Spleen (tissue), 13 donors: ENCODE measurements around the gene NAALADL2. TPM values are rescaled to one million over a fixed set of nuclear protein-coding genes. Genes with fewer than 3 reads are reported as not detected.

Experiments
- DNase-seq: peaks from one replicate; pipeline ENCODE4 v3.0.0-alpha.2; 2020
- H3K27ac ChIP-seq, 8 donors: fragments of 200-600 bp; sonication (generic) in 7 of 8; 1 replicate in 4 of 8; 2 replicates in 4 of 8; pipeline versions ENCODE4 v1.5.0 to v1.8.0; 2016 to 2021; ENCODE audit warnings: inconsistent platforms in 4 of 8, mild to moderate bottlenecking in 4 of 8, moderate library complexity in 1 of 8
- H3K27me3 ChIP-seq, 7 donors: fragments of 200-600 bp; sonication (generic) in 6 of 7; replicated peaks in 1 of 7; 1 replicate in 4 of 7; 2 replicates in 3 of 7; pipeline versions ENCODE4 v1.5.0 to v1.8.0; 2016 to 2021; ENCODE audit warnings: inconsistent platforms in 3 of 7, mild to moderate bottlenecking in 1 of 7
- H3K36me3 ChIP-seq, 6 donors: fragments of 200-600 bp; sonication (generic) in 5 of 6; 1 replicate in 4 of 6; 2 replicates in 2 of 6; pipeline versions ENCODE4 v1.5.0 to v1.8.0; 2016 to 2021; ENCODE audit warnings: inconsistent platforms in 2 of 6
- H3K4me1 ChIP-seq, 6 donors: fragments of 200-600 bp; sonication (generic) in 5 of 6; 1 replicate in 3 of 6; 2 replicates in 3 of 6; pipeline versions ENCODE4 v1.5.0 to v1.8.0; 2016 to 2021; ENCODE audit warnings: inconsistent platforms in 3 of 6
- H3K4me3 ChIP-seq, 8 donors: fragments of 200-600 bp; sonication (generic) in 7 of 8; 1 replicate in 4 of 8; 2 replicates in 4 of 8; pipeline versions ENCODE4 v1.5.0 to v1.8.0; 2016 to 2021; ENCODE audit warnings: inconsistent platforms in 4 of 8, mild to moderate bottlenecking in 4 of 8, moderate library complexity in 2 of 8
- H3K9me3 ChIP-seq, 8 donors: fragments of 200-600 bp; sonication (generic) in 7 of 8; 1 replicate in 4 of 8; 2 replicates in 4 of 8; pipeline versions ENCODE4 v1.5.0 to v1.8.0; 2016 to 2021; ENCODE audit warnings: inconsistent platforms in 4 of 8
- CTCF ChIP-seq, 11 experiments: fragments of 200-600 bp in 7 of 11; fragments of 450-650 bp in 4 of 11; sonication (generic) in 4 of 11; IDR thresholded peaks in 8 of 11; conservative IDR thresholded peaks in 3 of 11; 1 replicate in 7 of 11; 2 replicates in 4 of 11; pipeline versions ENCODE4 v1.4.0 to v1.8.0; 2016 to 2021; ENCODE audit warnings: antibody characterized with exemption in 11 of 11, inconsistent platforms in 4 of 11, mild to moderate bottlenecking in 1 of 11
- POLR2A ChIP-seq, 3 donors: fragments of 450-650 bp; IDR thresholded peaks; one replicate each; pipeline ENCODE4 v1.5.1; 2017; ENCODE audit warnings: antibody characterized with exemption in 3 of 3, mild to moderate bottlenecking in 1 of 3
- POLR2AphosphoS5 ChIP-seq, 3 donors: sonication (generic); formaldehyde crosslinking; IDR thresholded peaks; one replicate each; pipeline ENCODE4 v1.5.1; 2017; ENCODE audit warnings: antibody characterized with exemption in 3 of 3
- WGBS, 5 donors: extraction: QIAGEN DNeasy Blood & Tissue Kit in 3 of 5; methylation state at CpG; one replicate each; pipeline versions ENCODE4 v1.1.5 to v1.1.7; 2013 to 2018; 5-methylcytosine and 5-hydroxymethylcytosine counted together
- intact Hi-C: fragments of 100-400 bp; cut with DNase I; formaldehyde crosslinking; loops from one replicate; pipeline ENCODE4 v1.15.0; 2023; ENCODE audit warnings: low total_unique reads
- long read RNA-seq, 2 donors: transcript quantifications; one replicate each; lab custom pipeline, GENCODE V29; 2026
- polyA plus RNA-seq, 3 donors: library from polyadenylated mRNA; stranded (reverse); fragments of 200-250 nt; gene quantifications; one replicate each; pipeline ENCODE4 v1.2.1, GENCODE V29; 2013
- total RNA-seq, 7 donors: library from RNA; depleted of rRNA in 3 of 7; stranded (reverse); fragments of >200 nt in 3 of 7; fragmentation: NEBNext Ultra II Directional in 4 of 7; extraction: Animal tissue kit (Norgen Biotek cat#: 25700) in 4 of 7; gene quantifications; one replicate each; pipeline versions ENCODE4 v1.1.0 to v1.2.1, GENCODE V29; 2016 to 2021
- donor health status: healthy with polysubstance abuse.
- donor health status: DM: no; HTN: no; CAD: no; lungs with moderate emphysema.
- donor health status: DM: no; HTN: no; CAD: no.
- donor health status: Bipolar disorder and iron deficiency.
- donor health status: healthy.
- donor health status: DM: no; HTN: no; CAD: no.
- donor health status: DM: yes; HTN: yes; CAD: no.

NAALADL2 gene
- total RNA-seq (10 to 100 TPM in 3 of 7 donors, 1 to 10 TPM in 4; 3.5 to 14.4 (median 9.6) TPM), polyA plus RNA-seq (under 1 TPM; 0.09 to 0.38 (median 0.15) TPM)
- long read RNA-seq, donor 1 = 0 reads
- long read RNA-seq, donor 2 = 0 reads

- Histone ChIP-seq H3K4me1 (no peaks in the 10 kb centered on the region), H3K4me3 (no peak within 1 kb of the TSS), H3K27me3 (no peaks in the 10 kb centered on the region), H3K9me3 (peaks cover 0 to 3% (median 0%) of the 10 kb centered on the region in 8 donors), H3K36me3 (no peaks in the 10 kb centered on the region), H3K27ac (no peak within 1 kb of the TSS)
- TF ChIP-seq POLR2AphosphoS5 (IDR thresholded peaks at IDR 0.05) = no peak
- no peak for TF ChIP-seq CTCF (IDR thresholded peaks at IDR 0.05 in 8 of 11, conservative IDR thresholded peaks at IDR 0.05 in 3 of 11)
- TF ChIP-seq POLR2A (IDR thresholded peaks at IDR 0.05) = no peak
- DNase-seq = no peak
- WGBS, 5 donors = 74 to 90% (median 83%) methylated on average over 5 of the region's 5 CpGs
- intact Hi-C loops = no loop called here
Observed at GRCh38 chr3:174859114-174859735, at the start of gene NAALADL2. TSS of gene NAALADL2 (plus strand) at chr3:174859334.

- peaks cover 0 to 13% (median 0%) of the 10 kb centered on the region in 8 donors for H3K9me3 ChIP-seq
- H3K27me3 ChIP-seq = no peaks in the 10 kb centered on the region
- no peak overlapping the region for H3K4me3 ChIP-seq
- no peaks in the 10 kb centered on the region for H3K4me1 ChIP-seq
- no peaks in the 10 kb centered on the region for H3K36me3 ChIP-seq
- DNase-seq = no peak
- no peak overlapping the region for H3K27ac ChIP-seq
- TF ChIP-seq CTCF (IDR thresholded peaks at IDR 0.05 in 8 of 11, conservative IDR thresholded peaks at IDR 0.05 in 3 of 11) (no peak), POLR2AphosphoS5 (IDR thresholded peaks at IDR 0.05) (no peak), POLR2A (IDR thresholded peaks at IDR 0.05) (no peak)
- intact Hi-C loops = no loop called here
Observed at GRCh38 chr3:174810254-174810653, 48.9 kb upstream of the NAALADL2 start.

- no peak overlapping the region for H3K4me3 ChIP-seq
- intact Hi-C loops = no loop called here
- no peak for DNase-seq
- H3K27me3 ChIP-seq = no peaks in the 10 kb centered on the region
- H3K9me3 ChIP-seq = peaks cover 0 to 13% (median 0%) of the 10 kb centered on the region in 8 donors
- TF ChIP-seq POLR2A (IDR thresholded peaks at IDR 0.05) = no peak
- no peak for TF ChIP-seq POLR2AphosphoS5 (IDR thresholded peaks at IDR 0.05)
- TF ChIP-seq CTCF (IDR thresholded peaks at IDR 0.05 in 8 of 11, conservative IDR thresholded peaks at IDR 0.05 in 3 of 11) = no peak
- H3K4me1 ChIP-seq = no peaks in the 10 kb centered on the region
- H3K27ac ChIP-seq = no peak overlapping the region
- no peaks in the 10 kb centered on the region for H3K36me3 ChIP-seq
- 78 to 92% (median 87%) methylated on average over 4 of the region's 4 CpGs for WGBS, 5 donors
Observed at GRCh38 chr3:174812172-174812862, 46.8 kb upstream of the NAALADL2 start.

- intact Hi-C loops = no loop called here
- no peak for TF ChIP-seq POLR2AphosphoS5 (IDR thresholded peaks at IDR 0.05)
- no peak for TF ChIP-seq POLR2A (IDR thresholded peaks at IDR 0.05)
- TF ChIP-seq CTCF (IDR thresholded peaks at IDR 0.05 in 8 of 11, conservative IDR thresholded peaks at IDR 0.05 in 3 of 11) = no peak
- WGBS, 5 donors = 39 to 92% (median 72%) methylated on average over 1 of the region's 1 CpG
Observed at GRCh38 chr3:174815750-174816149, 43.4 kb upstream of the NAALADL2 start.

More at GRCh38 chr3:174815750-174816149, 43.4 kb upstream of the NAALADL2 start:
- Histone ChIP-seq H3K9me3 (peaks cover 0 to 8% (median 0%) of the 10 kb centered on the region in 8 donors), H3K4me3 (no peak overlapping the region), H3K36me3 (no peaks in the 10 kb centered on the region), H3K4me1 (no peaks in the 10 kb centered on the region), H3K27ac (no peak overlapping the region), H3K27me3 (no peaks in the 10 kb centered on the region)
- no peak for DNase-seq
